ENCODE measurements around the gene CDKL4.
A peak's percentile ranks its signal among the peaks of the same experiment; 100 is the strongest.
"Not testable (repeated sequence)": the region's sequence is repeated elsewhere in the genome, so short reads cannot be mapped to it uniquely, and the experiment has no call there.

Gene CDKL4

GRCh38 chr2:39142904-39143605, 100.7 kb downstream of the CDKL4 start:
- no peak for DNase-seq (ENCODE audit: low read depth in 2 of 2)

- no peak for DNase-seq (ENCODE audit: low read depth in 2 of 2)
Measured at GRCh38 chr2:39141334-39142271, 102.2 kb downstream of the CDKL4 start.

- not testable (repeated sequence) for DNase-seq (ENCODE audit: low read depth in 2 of 2)
Measured at GRCh38 chr2:39140948-39141333, 102.8 kb downstream of the CDKL4 start.

GRCh38 chr2:39140322-39140847, 103.4 kb downstream of the CDKL4 start:
- DNase-seq (ENCODE audit: low read depth in 2 of 2) = no peak

GRCh38 chr2:39139511-39140237, 104.1 kb downstream of the CDKL4 start:
- DNase-seq (ENCODE audit: low read depth in 2 of 2) = no peak

- DNase-seq (ENCODE audit: low read depth in 2 of 2) = no peak
Measured at GRCh38 chr2:39138837-39139211, 104.9 kb downstream of the CDKL4 start.

- DNase-seq (ENCODE audit: low read depth in 2 of 2) = not testable (repeated sequence)
Measured at GRCh38 chr2:39138187-39138836, 105.5 kb downstream of the CDKL4 start.

GRCh38 chr2:39136799-39137198, 107.0 kb downstream of the CDKL4 start:
- no peak for DNase-seq (ENCODE audit: low read depth in 2 of 2)

- no peak for DNase-seq (ENCODE audit: low read depth in 2 of 2)
Measured at GRCh38 chr2:39135690-39136259, 108.0 kb downstream of the CDKL4 start.

GRCh38 chr2:39133215-39133851, 110.4 kb downstream of the CDKL4 start:
- no peak for DNase-seq (ENCODE audit: low read depth in 2 of 2)

GRCh38 chr2:39128919-39129391, 114.8 kb downstream of the CDKL4 start:
- DNase-seq (ENCODE audit: low read depth in 2 of 2) = peak in 1 of 2 donors; percentile 51

GRCh38 chr2:39127973-39128372, 115.8 kb downstream of the CDKL4 start:
- no peak for DNase-seq (ENCODE audit: low read depth in 2 of 2)

Measured in stimulated activated CD8-positive, alpha-beta memory T cell treated with anti-CD3 and anti-CD28 coated beads, Interleukin-2, amount 100 ng/mL, for 48 hours (primary cell).